ENCODE results near the gene PDE8A. TPM values are rescaled to one million over a fixed set of nuclear protein-coding genes. Genes with fewer than 3 reads are reported as not detected.

PDE8A gene
- total and polyA plus RNA-seq, 7 donors: 27.8 to 45.5 (median 39.0) TPM

DNA sequence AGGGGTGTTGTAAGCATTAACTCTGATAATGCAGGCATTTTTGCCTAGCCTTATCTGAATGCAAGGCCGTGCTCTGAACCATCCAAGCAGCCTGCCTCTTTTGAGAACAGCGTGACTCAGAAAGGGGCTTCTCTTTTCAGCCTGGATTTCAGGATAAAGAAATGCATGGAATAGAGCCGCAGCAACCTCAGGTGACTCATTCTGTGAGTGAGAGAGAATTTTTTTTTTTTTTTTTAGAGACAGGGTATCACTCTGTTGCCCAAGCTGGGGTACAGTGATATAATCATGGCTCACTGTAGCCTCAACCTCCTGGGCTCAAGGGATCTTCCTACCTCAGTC is 20.6 kb upstream of the PDE8A start:
- H3K27ac ChIP-seq: no peak overlapping the region
- H3K9me3 ChIP-seq: peaks cover 0 to 3% (median 0%) of the 10 kb centered on the region in 4 donors
- intact Hi-C loops (cut with DNase I): no loop called here
- no peak overlapping the region for H3K4me3 ChIP-seq
- no peaks in the 10 kb centered on the region for H3K4me1 ChIP-seq
- no peaks in the 10 kb centered on the region for H3K27me3 ChIP-seq
- no peak for DNase-seq
- no peaks in the 10 kb centered on the region for H3K36me3 ChIP-seq
- TF ChIP-seq POLR2A (IDR thresholded peaks at IDR 0.05): no peak
- TF ChIP-seq EP300 (IDR thresholded peaks at IDR 0.05): no peak
- no peak for TF ChIP-seq POLR2AphosphoS5 (IDR thresholded peaks at IDR 0.05)
- TF ChIP-seq, protein P1, sequence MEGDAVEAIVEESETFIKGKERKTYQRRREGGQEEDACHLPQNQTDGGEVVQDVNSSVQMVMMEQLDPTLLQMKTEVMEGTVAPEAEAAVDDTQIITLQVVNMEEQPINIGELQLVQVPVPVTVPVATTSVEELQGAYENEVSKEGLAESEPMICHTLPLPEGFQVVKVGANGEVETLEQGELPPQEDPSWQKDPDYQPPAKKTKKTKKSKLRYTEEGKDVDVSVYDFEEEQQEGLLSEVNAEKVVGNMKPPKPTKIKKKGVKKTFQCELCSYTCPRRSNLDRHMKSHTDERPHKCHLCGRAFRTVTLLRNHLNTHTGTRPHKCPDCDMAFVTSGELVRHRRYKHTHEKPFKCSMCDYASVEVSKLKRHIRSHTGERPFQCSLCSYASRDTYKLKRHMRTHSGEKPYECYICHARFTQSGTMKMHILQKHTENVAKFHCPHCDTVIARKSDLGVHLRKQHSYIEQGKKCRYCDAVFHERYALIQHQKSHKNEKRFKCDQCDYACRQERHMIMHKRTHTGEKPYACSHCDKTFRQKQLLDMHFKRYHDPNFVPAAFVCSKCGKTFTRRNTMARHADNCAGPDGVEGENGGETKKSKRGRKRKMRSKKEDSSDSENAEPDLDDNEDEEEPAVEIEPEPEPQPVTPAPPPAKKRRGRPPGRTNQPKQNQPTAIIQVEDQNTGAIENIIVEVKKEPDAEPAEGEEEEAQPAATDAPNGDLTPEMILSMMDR (IDR thresholded peaks at IDR 0.05): no peak
- WGBS, 2 donors: 92 to 94% methylated on average over 3 of the region's 3 CpGs

DNA sequence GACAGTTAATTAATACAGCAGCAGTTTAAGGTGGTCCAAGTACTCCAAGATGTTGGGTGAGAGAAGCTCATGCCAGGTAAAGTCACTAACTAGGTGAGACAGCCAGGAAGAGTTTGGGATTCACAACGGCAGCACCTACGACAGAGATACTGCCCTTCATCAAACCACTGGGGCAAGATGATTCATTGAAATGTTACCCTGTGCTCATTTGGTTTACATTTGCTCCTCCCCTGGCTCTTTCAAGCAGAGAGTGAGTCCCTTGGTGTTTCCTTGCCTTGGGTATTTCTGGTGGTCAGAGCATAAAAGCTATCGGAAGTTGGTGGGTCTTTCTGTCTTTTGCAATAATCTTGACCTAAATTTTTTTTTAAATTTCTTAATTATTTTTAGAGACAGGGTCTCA is 19.9 kb upstream of the PDE8A start:
- no peak for DNase-seq
- H3K9me3 ChIP-seq: peaks cover 0 to 3% (median 0%) of the 10 kb centered on the region in 4 donors
- H3K4me3 ChIP-seq: no peak overlapping the region
- WGBS, 2 donors: 84% methylated on average over 3 of the region's 3 CpGs
- TF ChIP-seq POLR2A (IDR thresholded peaks at IDR 0.05): no peak
- TF ChIP-seq, protein P1 (IDR thresholded peaks at IDR 0.05): no peak
- no peak for TF ChIP-seq EP300 (IDR thresholded peaks at IDR 0.05)
- TF ChIP-seq POLR2AphosphoS5 (IDR thresholded peaks at IDR 0.05): no peak
- H3K4me1 ChIP-seq: no peaks in the 10 kb centered on the region
- no peak overlapping the region for H3K27ac ChIP-seq
- H3K27me3 ChIP-seq: no peaks in the 10 kb centered on the region
- intact Hi-C loops (cut with DNase I): no loop called here
- H3K36me3 ChIP-seq: no peaks in the 10 kb centered on the region

DNA sequence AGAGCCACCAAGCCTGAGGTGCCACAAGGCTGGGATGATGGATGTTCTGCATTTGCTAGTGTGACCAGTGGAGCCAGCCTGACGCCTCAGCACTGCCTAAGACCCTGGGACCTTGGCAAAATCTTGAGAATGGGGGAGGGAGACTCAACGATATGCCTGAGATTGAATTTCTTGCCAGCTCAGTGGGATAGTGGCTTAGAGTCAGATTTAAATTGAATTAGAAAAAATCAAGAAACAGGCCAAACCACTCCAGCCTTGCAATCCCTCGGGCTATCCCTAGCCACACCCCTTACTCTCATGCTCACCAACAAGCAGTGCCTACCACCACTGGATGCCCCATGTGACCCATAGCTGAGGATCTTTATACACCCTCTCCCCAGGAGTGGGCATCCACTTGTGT is 18.7 kb upstream of the PDE8A start:
- intact Hi-C loops (cut with DNase I): no loop called here
- Histone ChIP-seq H3K4me3 (no peak overlapping the region), H3K9me3 (peaks cover 0 to 3% (median 0%) of the 10 kb centered on the region in 4 donors), H3K4me1 (no peaks in the 10 kb centered on the region), H3K27ac (no peak overlapping the region), H3K36me3 (no peaks in the 10 kb centered on the region), H3K27me3 (no peaks in the 10 kb centered on the region)
- 79 to 83% methylated on average over 3 of the region's 3 CpGs for WGBS, 2 donors
- TF ChIP-seq, protein P1 (IDR thresholded peaks at IDR 0.05): no peak
- TF ChIP-seq POLR2A (IDR thresholded peaks at IDR 0.05) (no peak), POLR2AphosphoS5 (IDR thresholded peaks at IDR 0.05) (no peak), EP300 (IDR thresholded peaks at IDR 0.05) (no peak)
- DNase-seq: no peak

DNA sequence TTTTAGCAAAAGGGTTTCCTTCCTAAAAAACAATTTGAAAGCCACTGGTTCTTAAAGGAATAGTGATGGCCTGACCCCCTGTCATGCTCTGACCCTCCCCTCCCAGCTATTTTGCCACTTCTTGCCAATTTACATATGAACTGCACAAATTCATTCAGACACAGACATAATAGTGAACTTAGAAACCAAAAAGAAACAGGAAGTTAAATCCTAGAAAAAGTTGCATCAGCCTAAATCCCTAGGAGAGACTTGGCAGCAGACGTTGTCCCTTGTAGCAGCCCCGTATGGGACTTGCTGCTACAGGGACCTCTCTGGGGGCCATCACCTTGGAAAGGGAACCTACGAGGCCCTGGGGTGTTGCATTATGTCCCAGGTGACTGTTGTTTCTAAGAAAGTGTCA is 14.3 kb upstream of the PDE8A start:
- WGBS, 2 donors: 66 to 69% methylated on average over 3 of the region's 3 CpGs
- intact Hi-C loops (cut with DNase I): no loop called here

More for the DNA sequence above, 14.3 kb upstream of the PDE8A start:
- TF ChIP-seq, protein P1 (IDR thresholded peaks at IDR 0.05): no peak
- TF ChIP-seq POLR2AphosphoS5 (IDR thresholded peaks at IDR 0.05): no peak
- TF ChIP-seq POLR2A (IDR thresholded peaks at IDR 0.05): no peak
- TF ChIP-seq EP300 (IDR thresholded peaks at IDR 0.05): no peak
- H3K4me3 ChIP-seq: no peak overlapping the region
- DNase-seq: no peak
- H3K27me3 ChIP-seq: no peaks in the 10 kb centered on the region
- no peak overlapping the region for H3K27ac ChIP-seq
- H3K9me3 ChIP-seq: peaks cover 0 to 3% (median 0%) of the 10 kb centered on the region in 4 donors
- H3K36me3 ChIP-seq: no peaks in the 10 kb centered on the region
- H3K4me1 ChIP-seq: no peaks in the 10 kb centered on the region
